Right lobe of liver (tissue), 6 donors: Measurements from ENCODE around the gene PNKD. TPM values are rescaled to one million over a fixed set of nuclear protein-coding genes. Genes with fewer than 3 reads are reported as not detected.

Source experiments
- ATAC-seq, 4 donors: fragments of 200-7000 bp; cut with Tn5 transposase; one replicate each; pipeline ENCODE4 v1.9.1; 2020; ENCODE audit warnings: mild to moderate bottlenecking in 4 of 4, moderate library complexity in 4 of 4
- DNase-seq, 3 donors: peaks; one replicate each; pipeline ENCODE4 v3.0.0-alpha.2; 2020
- H3K27ac ChIP-seq, 3 donors: fragments of 200-600 bp; one replicate each; pipeline ENCODE4 v1.8.0; 2022
- H3K27me3 ChIP-seq, 2 donors: fragments of 200-600 bp; one replicate each; pipeline ENCODE4 v1.8.0; 2022
- H3K36me3 ChIP-seq, 4 donors: fragments of 200-600 bp; sonication (generic) in 1 of 4; one replicate each; pipeline versions ENCODE4 v1.5.1 to v1.8.0; 2017 to 2022; ENCODE audit warnings: control low read depth in 1 of 4
- H3K4me1 ChIP-seq, 4 donors: fragments of 200-600 bp; sonication (generic) in 1 of 4; one replicate each; pipeline versions ENCODE4 v1.5.1 to v1.8.0; 2017 to 2022; ENCODE audit warnings: control low read depth in 1 of 4
- H3K4me3 ChIP-seq, 3 donors: fragments of 200-600 bp; one replicate each; pipeline ENCODE4 v1.8.0; 2022
- H3K9me3 ChIP-seq, 4 donors: fragments of 200-600 bp; sonication (generic) in 1 of 4; one replicate each; pipeline versions ENCODE4 v1.5.1 to v1.8.0; 2017 to 2022; ENCODE audit warnings: control low read depth in 1 of 4
- CTCF ChIP-seq, 4 donors: fragments of 200-600 bp in 3 of 4; fragments of 450-650 bp in 1 of 4; IDR thresholded peaks; one replicate each; pipeline versions ENCODE4 v1.5.1 to v1.8.0; 2016 to 2022; ENCODE audit warnings: antibody characterized with exemption in 4 of 4, mild to moderate bottlenecking in 2 of 4
- POLR2A ChIP-seq: fragments of 450-650 bp; IDR thresholded peaks from one replicate; pipeline ENCODE4 v1.6.1; 2017; ENCODE audit warnings: antibody characterized with exemption, mild to moderate bottlenecking
- WGBS: methylation state at CpG from one replicate; pipeline ENCODE4 v1.1.6; 2018; ENCODE audit warnings: low coverage, low lambda C conversion rate; ENCODE audit not compliant: insufficient coverage; ENCODE audit errors: missing lambda C conversion rate; 5-methylcytosine and 5-hydroxymethylcytosine counted together
- intact Hi-C, 2 donors: fragments of 100-400 bp; cut with DNase I; formaldehyde crosslinking; loops; one replicate each; pipeline versions ENCODE4 v1.11.2 to v1.14.1; 2022
- total RNA-seq, 6 experiments: library from RNA; depleted of rRNA in 2 of 6; stranded (reverse); fragments of >200 nt in 2 of 6; fragmentation: NEBNext Ultra II Directional in 3 of 6; extraction: Animal tissue kit (Norgen Biotek cat#: 25700) in 3 of 6; gene quantifications; one replicate each; pipeline versions ENCODE4 v1.1.0 to v1.2.4, GENCODE V29; 2016 to 2023
- donor health status: DM: no; HTN: yes; CAD: no.
- donor health status: DM: no; HTN: no; CAD: no.
- donor health status: DM: no; HTN: no; CAD: no.
- donor health status: DM: no; HTN: yes; CAD: no.
- donor health status: DM: no; HTN: yes; CAD: no.

The PNKD gene
- total RNA-seq, 6 experiments from 2014 or later, result 78.5 to 137 (median 115) TPM

- intact Hi-C loops, result no loop called here
Measured at GRCh38 chr2:218291318-218292047, 21.2 kb downstream of the PNKD start.

DNA sequence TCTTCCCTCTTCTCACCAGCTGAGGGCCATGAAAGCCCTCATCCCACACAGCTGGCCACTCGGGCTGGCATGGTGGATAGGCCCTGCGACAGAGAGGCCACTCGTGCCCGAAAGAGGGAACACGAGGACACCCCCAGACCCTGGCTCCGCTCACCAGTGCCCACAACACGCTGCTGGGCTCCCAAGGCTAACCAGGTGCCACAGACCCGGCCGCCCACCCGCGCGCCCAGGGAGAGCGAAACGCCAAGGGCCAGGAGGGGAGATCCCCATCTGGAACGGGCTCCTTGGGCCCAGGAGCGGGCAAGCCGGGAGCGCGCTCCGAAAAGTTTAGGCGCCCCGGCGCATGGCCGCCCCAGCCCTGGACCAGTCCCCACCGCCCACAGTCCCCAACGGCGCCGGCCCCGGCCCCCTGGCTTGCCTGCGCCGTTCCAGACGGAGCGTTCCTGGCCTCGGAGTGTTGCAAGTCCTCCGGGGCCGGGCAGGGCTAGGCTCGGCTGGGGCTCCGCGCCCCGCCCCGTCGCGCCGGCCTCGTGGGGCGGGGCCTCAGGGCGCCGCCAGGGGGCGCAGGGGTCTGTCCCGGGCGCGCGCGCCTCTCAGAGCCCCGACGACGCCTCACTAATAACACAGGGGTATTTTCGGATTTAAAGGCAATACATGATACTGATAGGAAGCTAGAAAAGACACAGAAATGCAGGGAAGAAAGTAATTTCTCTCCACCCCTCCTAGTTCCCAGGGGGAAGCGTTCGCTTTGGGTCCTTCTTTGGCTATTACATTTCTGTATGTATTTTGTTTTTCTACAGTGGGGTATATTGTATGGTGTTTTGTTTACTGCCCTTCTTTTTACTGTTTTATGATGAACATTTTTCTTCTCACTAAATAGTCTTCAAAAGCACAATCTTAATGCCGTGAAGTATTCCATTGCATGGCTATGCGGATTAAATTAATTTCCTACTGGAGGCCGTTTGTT, 22.0 kb downstream of the PNKD start, which contains the start of gene TMBIM1:
TMBIM1 (minus strand) TSS at position 456 of the 967 bp plus-strand sequence. CDS start 10,362 bp downstream, outside the sequence.
- TF ChIP-seq CTCF (IDR thresholded peaks at IDR 0.05) (peak; percentile 90 to 99 (median 97)), POLR2A (peak; percentile 97)
- WGBS, result 12% methylated on average over 16 of the region's 63 CpGs
- ATAC-seq (peak; percentile 73 to 90 (median 84)), DNase-seq (peak; percentile 86 to 88 (median 87))
- no peaks in the 10 kb centered on the region for H3K36me3 ChIP-seq
- intact Hi-C loops, result no loop called here
- peaks cover 0 to 69% (median 39%) of the 10 kb centered on the region in 4 donors for H3K4me1 ChIP-seq
- no peaks in the 10 kb centered on the region for H3K9me3 ChIP-seq
- H3K27ac ChIP-seq, result peak within 1 kb of the TSS; percentile 95 to 100 (median 99)
- H3K4me3 ChIP-seq, result peak within 1 kb of the TSS; percentile 67 to 96 (median 85)
- no peaks in the 10 kb centered on the region for H3K27me3 ChIP-seq

More at GRCh38 chr2:218291318-218292047, 21.2 kb downstream of the PNKD start:
- H3K4me3 ChIP-seq, result peak overlapping the region; percentile 67 to 96 (median 85)
- H3K9me3 ChIP-seq, result no peaks in the 10 kb centered on the region
- DNase-seq (peak in 1 of 3 donors; percentile 40), ATAC-seq (peak; percentile 7 to 26 (median 18))
- H3K4me1 ChIP-seq, result peaks cover 0 to 73% (median 42%) of the 10 kb centered on the region in 4 donors
- H3K36me3 ChIP-seq, result no peaks in the 10 kb centered on the region
- H3K27me3 ChIP-seq, result no peaks in the 10 kb centered on the region
- 5% methylated on average over 8 of the region's 12 CpGs for WGBS
- no peak for TF ChIP-seq CTCF (IDR thresholded peaks at IDR 0.05)
- TF ChIP-seq POLR2A, result no peak
- H3K27ac ChIP-seq, result peak overlapping the region; percentile 95 to 100 (median 99)

DNA sequence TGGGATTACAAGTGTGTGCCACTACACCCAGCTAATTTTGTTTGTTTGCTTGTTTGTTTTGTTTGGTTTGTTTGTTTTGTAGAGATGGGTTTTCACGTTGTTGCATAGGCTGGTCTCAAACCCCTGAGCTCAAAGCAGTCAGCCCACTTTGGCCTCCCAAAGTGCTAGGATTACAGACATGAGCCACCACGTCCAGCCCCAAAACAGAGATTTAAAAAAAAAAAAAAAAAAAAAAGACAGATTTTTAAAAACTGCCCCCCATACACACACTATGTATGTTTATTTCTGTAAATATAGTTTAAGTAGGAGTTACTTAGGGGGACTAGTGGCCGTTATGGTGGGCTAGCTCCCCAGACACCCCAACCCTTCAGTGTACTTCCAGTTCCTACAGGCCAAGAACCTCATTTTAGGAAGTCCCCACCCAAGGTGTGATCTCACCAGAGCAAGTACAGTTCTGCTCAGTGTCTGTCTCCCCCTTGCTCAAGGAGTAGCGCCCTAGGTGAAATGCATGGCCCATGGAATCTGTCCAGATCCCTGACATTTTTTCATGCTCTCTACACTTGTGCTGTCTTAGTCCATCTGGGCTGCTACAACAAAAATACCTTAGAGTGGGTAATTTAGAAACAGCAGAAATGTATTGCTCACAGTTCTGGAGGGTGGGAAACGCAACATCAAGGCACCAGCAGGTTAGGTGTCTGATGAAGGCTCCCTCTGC, 23.6 kb downstream of the PNKD start:
- H3K4me1 ChIP-seq, result peaks cover 0 to 61% (median 28%) of the 10 kb centered on the region in 4 donors
- H3K36me3 ChIP-seq, result no peaks in the 10 kb centered on the region
- H3K9me3 ChIP-seq, result no peaks in the 10 kb centered on the region
- DNase-seq (no peak), ATAC-seq (no peak)
- TF ChIP-seq POLR2A (no peak), CTCF (IDR thresholded peaks at IDR 0.05) (no peak)
- WGBS, result 43% methylated on average over 5 of the region's 5 CpGs
- peak overlapping the region; percentile 95 to 100 (median 99) for H3K27ac ChIP-seq
- no peaks in the 10 kb centered on the region for H3K27me3 ChIP-seq
- H3K4me3 ChIP-seq, result no peak overlapping the region
- intact Hi-C loops, result no loop called here

DNA sequence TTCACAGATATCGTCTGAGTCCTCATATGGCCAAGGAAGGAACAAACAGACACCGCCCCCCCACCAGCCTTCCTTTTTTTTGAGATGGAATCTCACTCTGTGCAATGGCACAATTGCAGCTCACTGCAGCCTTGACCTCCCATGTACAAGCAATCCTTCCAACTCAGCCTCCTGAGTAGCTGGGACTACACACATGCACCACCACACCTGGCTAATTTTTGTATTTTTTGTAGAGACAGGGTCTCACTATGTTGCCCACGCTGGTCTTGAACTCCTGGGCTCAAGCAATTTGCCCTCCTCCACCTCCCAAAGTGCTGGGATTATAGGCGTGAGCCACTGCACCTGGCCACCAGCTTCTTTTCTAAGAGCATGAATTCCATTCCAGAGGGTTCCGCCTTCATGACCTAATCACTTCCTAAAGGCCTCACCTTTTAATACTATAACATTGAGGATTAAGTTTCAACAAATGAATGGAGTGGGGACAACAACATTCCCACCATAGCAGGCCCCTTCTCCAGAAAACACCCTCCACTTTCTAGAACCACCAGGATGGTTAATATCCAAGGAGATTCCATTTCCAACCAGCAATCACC, 24.2 kb downstream of the PNKD start:
- Histone ChIP-seq H3K36me3 (no peaks in the 10 kb centered on the region), H3K4me1 (peaks cover 0 to 54% (median 23%) of the 10 kb centered on the region in 4 donors), H3K27me3 (no peaks in the 10 kb centered on the region), H3K9me3 (no peaks in the 10 kb centered on the region), H3K27ac (peak overlapping the region; percentile 38 to 99 (median 43)), H3K4me3 (no peak overlapping the region)
- no peak for DNase-seq
- TF ChIP-seq CTCF (IDR thresholded peaks at IDR 0.05) (no peak), POLR2A (no peak)
- WGBS, result 85% methylated on average over 2 of the region's 5 CpGs
- intact Hi-C loops, result no loop called here
- ATAC-seq, result no peak
